Measurements from ENCODE around the gene CEP170B.

GRCh38 chr14:104827177-104828055 lies 37.7 kb upstream of the CEP170B start:
- TF ChIP-seq POLR2AphosphoS5 (IDR thresholded peaks at IDR 0.05) (no peak), CTCF (IDR thresholded peaks at IDR 0.05) (peak in 2 of 4 experiments; percentile 28 to 54), POLR2A (IDR thresholded peaks at IDR 0.05) (no peak)

All from prostate gland (tissue), 2 donors.